Left lobe of liver (tissue), 2 donors: ENCODE results near the gene GALNT15. TPM values are rescaled to one million over a fixed set of nuclear protein-coding genes. Genes with fewer than 3 reads are reported as not detected.

Source experiments
- ATAC-seq: fragments of 200-7000 bp; cut with Tn5 transposase; one replicate; pipeline ENCODE4 v1.9.1; 2020; ENCODE audit warnings: mild to moderate bottlenecking, moderate library complexity
- DNase-seq: peaks from one replicate; pipeline ENCODE4 v3.0.0-alpha.2; 2020; ENCODE audit warnings: low spot score
- total RNA-seq: library from RNA; stranded (reverse); gene quantifications from one replicate; pipeline ENCODE4 v1.2.1, GENCODE V29; 2021
- donor health status: DM: no; HTN: no; CAD: no; lungs with moderate emphysema.
- donor health status: DM: no; HTN: yes; CAD: no.

The GALNT15 gene
- total RNA-seq, 1 donor from 2014 or later: 2.7 TPM

GRCh38 chr3:16249886-16250285, 75.4 kb downstream of the GALNT15 start:
- DNase-seq: no peak
- no peak for ATAC-seq

GRCh38 chr3:16251316-16252085, 77.0 kb downstream of the GALNT15 start:
- DNase-seq: no peak
- ATAC-seq: no peak

GRCh38 chr3:16252243-16252978, 77.9 kb downstream of the GALNT15 start:
- ATAC-seq: no peak
- DNase-seq: no peak

- ATAC-seq (no peak), DNase-seq (no peak)
Observed at GRCh38 chr3:16252988-16253387, 78.5 kb downstream of the GALNT15 start.

- ATAC-seq (peak; percentile 87), DNase-seq (peak; percentile 80)
Observed at GRCh38 chr3:16253601-16254000, 79.1 kb downstream of the GALNT15 start.

GRCh38 chr3:16254916-16255315, 80.4 kb downstream of the GALNT15 start:
- ATAC-seq (no peak), DNase-seq (no peak)

- no peak for ATAC-seq
Observed at GRCh38 chr3:16255326-16255725, 80.8 kb downstream of the GALNT15 start.

GRCh38 chr3:16255726-16256125, 81.2 kb downstream of the GALNT15 start:
- ATAC-seq (no peak), DNase-seq (no peak)

More at GRCh38 chr3:16255326-16255725, 80.8 kb downstream of the GALNT15 start:
- no peak for DNase-seq

- DNase-seq (no peak), ATAC-seq (no peak)
Observed at GRCh38 chr3:16257309-16257708, 82.8 kb downstream of the GALNT15 start.

- no peak for DNase-seq
- ATAC-seq: no peak
Observed at GRCh38 chr3:16258177-16258576, 83.7 kb downstream of the GALNT15 start.

- ATAC-seq: no peak
Observed at GRCh38 chr3:16258866-16259265, 84.4 kb downstream of the GALNT15 start.

GRCh38 chr3:16260046-16260445, 85.6 kb downstream of the GALNT15 start:
- ATAC-seq (no peak), DNase-seq (no peak)

More at GRCh38 chr3:16258866-16259265, 84.4 kb downstream of the GALNT15 start:
- DNase-seq: no peak

- no peak for DNase-seq
- no peak for ATAC-seq
Observed at GRCh38 chr3:16262174-16262573, 87.7 kb downstream of the GALNT15 start.

- DNase-seq (no peak), ATAC-seq (no peak)
Observed at GRCh38 chr3:16264174-16264707, 89.8 kb downstream of the GALNT15 start.

- DNase-seq: peak; percentile 100
- peak; percentile 93 for ATAC-seq
Observed at GRCh38 chr3:16264708-16265454, 90.4 kb downstream of the GALNT15 start, which contains the start of the genes DPH3 and OXNAD1. TSS of gene DPH3 (minus strand) at chr3:16264943. CDS start at chr3:16264876, 67 bp downstream. TSS of gene OXNAD1 (plus strand) at chr3:16265212. CDS start at chr3:16270953, 5,741 bp downstream.

- DNase-seq (no peak), ATAC-seq (no peak)
Observed at GRCh38 chr3:16265455-16265786, 90.9 kb downstream of the GALNT15 start.

- no peak for DNase-seq
- peak; percentile 5 for ATAC-seq
Observed at GRCh38 chr3:16266714-16267113, 92.2 kb downstream of the GALNT15 start.

GRCh38 chr3:16270855-16271254, 96.4 kb downstream of the GALNT15 start:
- DNase-seq (no peak), ATAC-seq (no peak)

GRCh38 chr3:16272588-16272987, 98.1 kb downstream of the GALNT15 start:
- no peak for DNase-seq
- no peak for ATAC-seq

- ATAC-seq: no peak
Observed at GRCh38 chr3:16273867-16274266, 99.4 kb downstream of the GALNT15 start.

GRCh38 chr3:16277471-16277870, 103.0 kb downstream of the GALNT15 start:
- DNase-seq (no peak), ATAC-seq (no peak)

More at GRCh38 chr3:16273867-16274266, 99.4 kb downstream of the GALNT15 start:
- DNase-seq: no peak
